ENCODE results near the gene MAP2K2.
A peak's percentile ranks its signal among the peaks of the same experiment; 100 is the strongest.

The MAP2K2 gene

DNA sequence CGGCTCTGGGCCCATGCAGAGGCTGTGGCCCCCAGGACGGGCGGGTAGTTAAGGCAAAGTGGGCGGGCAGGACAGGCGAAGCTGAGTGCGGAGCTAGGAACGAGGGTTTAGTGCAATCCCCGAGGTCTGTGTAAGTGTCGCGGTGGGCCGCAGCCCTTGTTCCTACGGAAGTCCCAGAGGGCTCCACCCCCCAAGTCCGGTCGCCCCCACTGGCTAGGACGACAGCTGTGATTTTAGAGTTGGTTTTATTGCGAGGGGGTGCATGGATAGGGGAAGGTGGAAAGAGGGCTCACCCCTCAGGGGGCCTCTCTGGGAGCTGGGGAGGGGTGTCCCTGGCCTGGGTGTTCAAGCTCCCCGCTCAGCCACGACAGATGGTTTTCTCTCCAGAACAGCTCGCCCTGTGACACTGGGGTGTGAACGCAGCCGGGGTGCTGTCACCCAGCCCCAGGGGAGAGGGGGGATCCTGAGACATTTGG lies 78.9 kb downstream of the MAP2K2 start:
- peaks cover 15% of the 10 kb centered on the region for H3K36me3 ChIP-seq (ENCODE audit: insufficient read depth, low read length)
- no peak for DNase-seq (ENCODE audit: low read depth, low spot score)
- TF ChIP-seq POLR2AphosphoS5 (IDR thresholded peaks at IDR 0.05; ENCODE audit: borderline replicate concordance, low read depth, low read length) (no peak), FOXP2 (optimal IDR thresholded peaks at IDR 0.05; ENCODE audit: control extremely low read depth, extremely low read length, insufficient read depth) (no peak), EZH2 (IDR thresholded peaks at IDR 0.05) (no peak)
- no peak overlapping the region for H3K9ac ChIP-seq (ENCODE audit: insufficient read length)
- H3K9me3 ChIP-seq (ENCODE audit: low read depth, low read length): no peaks in the 10 kb centered on the region
- H3K27ac ChIP-seq: no peak overlapping the region
- H3K4me3 ChIP-seq: no peak overlapping the region

DNA sequence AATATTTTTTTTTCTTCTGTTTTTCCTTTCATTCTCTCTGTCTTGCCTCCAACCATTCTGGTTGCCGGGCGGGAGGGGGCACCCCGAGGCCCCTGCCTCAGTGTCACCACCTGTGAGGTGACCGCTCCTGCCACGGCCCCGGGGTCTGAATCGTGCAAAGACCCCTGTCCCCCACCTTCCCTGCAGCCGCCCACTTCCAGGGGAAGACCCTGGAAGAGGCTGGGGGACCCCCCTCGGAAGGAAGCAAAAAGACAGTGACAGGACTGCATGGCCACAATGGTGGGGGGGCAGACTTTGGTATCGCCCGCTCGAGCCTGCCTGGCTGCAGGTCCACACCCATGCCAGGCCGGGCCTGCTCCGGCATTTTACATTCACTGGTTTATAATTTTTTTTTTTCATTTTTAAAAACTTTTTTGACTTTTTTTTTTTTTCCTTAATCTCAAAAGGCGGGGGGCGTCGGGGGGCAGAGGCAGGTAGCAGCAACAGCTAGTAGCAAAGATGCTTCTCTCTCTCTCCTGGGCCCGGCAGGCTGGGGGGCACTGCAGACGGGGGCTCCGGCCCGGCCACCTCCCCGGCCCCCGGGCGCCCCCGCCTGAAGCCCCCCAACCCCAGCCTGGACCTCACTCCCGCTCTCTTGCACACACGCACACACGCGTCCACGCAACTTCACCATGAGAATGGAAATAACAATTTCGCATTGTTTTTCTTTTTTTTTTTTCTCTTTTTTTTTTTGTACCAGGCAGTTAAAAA lies 79.8 kb downstream of the MAP2K2 start:
- no peak for DNase-seq (ENCODE audit: low read depth, low spot score)
- TF ChIP-seq POLR2AphosphoS5 (IDR thresholded peaks at IDR 0.05; ENCODE audit: borderline replicate concordance, low read depth, low read length): no peak
- 0 out of 2 replicates have a peak overlapping the region, but pooled peaks have one; percentile 26 for H3K27ac ChIP-seq
- H3K9ac ChIP-seq (ENCODE audit: insufficient read length): no peak overlapping the region
- no peaks in the 10 kb centered on the region for H3K9me3 ChIP-seq (ENCODE audit: low read depth, low read length)
- no peak overlapping the region for H3K4me3 ChIP-seq
- H3K36me3 ChIP-seq (ENCODE audit: insufficient read depth, low read length): peaks cover 15% of the 10 kb centered on the region

DNA sequence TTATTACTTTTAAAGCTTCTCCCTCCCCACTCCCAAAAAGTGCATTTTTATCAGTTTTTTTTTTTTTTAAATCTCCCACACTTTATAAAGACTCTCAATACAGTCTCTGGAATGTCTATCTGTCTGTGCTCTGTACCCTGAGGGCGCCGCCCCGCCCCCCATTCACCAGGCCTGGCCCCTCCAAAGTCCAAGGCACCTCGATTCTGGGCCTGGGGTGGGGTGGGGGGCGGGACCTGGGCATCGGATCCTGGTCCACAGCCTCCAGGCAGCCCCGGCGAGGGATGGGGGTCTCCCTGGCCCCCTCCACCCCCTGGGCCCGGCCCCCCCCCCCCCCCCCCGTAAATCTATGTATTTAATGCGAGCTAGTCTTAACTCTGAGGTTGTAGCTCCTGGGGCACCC lies 80.5 kb downstream of the MAP2K2 start:
- H3K27ac ChIP-seq: no peak overlapping the region
- H3K36me3 ChIP-seq (ENCODE audit: insufficient read depth, low read length): peaks cover 15% of the 10 kb centered on the region
- TF ChIP-seq FOXP2 (optimal IDR thresholded peaks at IDR 0.05; ENCODE audit: control extremely low read depth, extremely low read length, insufficient read depth) (no peak), EZH2 (IDR thresholded peaks at IDR 0.05) (no peak)

DNA sequence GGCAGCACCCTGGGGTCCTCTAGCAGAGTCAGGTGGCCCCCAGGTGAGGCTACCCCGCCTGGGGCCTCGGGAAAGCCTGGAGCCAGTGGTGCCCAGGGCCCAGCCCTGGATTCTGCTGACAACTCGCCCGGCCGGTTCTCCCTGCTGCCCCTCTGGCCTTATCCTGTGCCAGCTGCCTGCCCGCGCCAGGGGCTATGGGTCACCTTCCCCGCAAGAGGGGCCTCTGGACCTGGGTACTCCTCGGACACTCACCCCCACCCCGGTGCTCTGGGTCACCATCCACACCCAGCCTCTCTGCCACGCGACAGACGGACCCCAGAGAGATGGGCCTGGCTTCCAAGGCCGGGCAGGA lies 81.2 kb downstream of the MAP2K2 start:
- DNase-seq (ENCODE audit: low read depth, low spot score): no peak
- no peak overlapping the region for H3K9ac ChIP-seq (ENCODE audit: insufficient read length)
- H3K4me3 ChIP-seq: no peak overlapping the region
- H3K27ac ChIP-seq: no peak overlapping the region
- no peaks in the 10 kb centered on the region for H3K9me3 ChIP-seq (ENCODE audit: low read depth, low read length)
- peaks cover 10% of the 10 kb centered on the region for H3K36me3 ChIP-seq (ENCODE audit: insufficient read depth, low read length)
- no peak for TF ChIP-seq FOXP2 (optimal IDR thresholded peaks at IDR 0.05; ENCODE audit: control extremely low read depth, extremely low read length, insufficient read depth)
- TF ChIP-seq EZH2 (IDR thresholded peaks at IDR 0.05): no peak
- TF ChIP-seq POLR2AphosphoS5 (IDR thresholded peaks at IDR 0.05; ENCODE audit: borderline replicate concordance, low read depth, low read length): no peak

More for the DNA sequence above, 80.5 kb downstream of the MAP2K2 start:
- Histone ChIP-seq H3K9me3 (ENCODE audit: low read depth, low read length) (no peaks in the 10 kb centered on the region), H3K9ac (ENCODE audit: insufficient read length) (no peak overlapping the region), H3K4me3 (no peak overlapping the region)
- DNase-seq (ENCODE audit: low read depth, low spot score): no peak

DNA sequence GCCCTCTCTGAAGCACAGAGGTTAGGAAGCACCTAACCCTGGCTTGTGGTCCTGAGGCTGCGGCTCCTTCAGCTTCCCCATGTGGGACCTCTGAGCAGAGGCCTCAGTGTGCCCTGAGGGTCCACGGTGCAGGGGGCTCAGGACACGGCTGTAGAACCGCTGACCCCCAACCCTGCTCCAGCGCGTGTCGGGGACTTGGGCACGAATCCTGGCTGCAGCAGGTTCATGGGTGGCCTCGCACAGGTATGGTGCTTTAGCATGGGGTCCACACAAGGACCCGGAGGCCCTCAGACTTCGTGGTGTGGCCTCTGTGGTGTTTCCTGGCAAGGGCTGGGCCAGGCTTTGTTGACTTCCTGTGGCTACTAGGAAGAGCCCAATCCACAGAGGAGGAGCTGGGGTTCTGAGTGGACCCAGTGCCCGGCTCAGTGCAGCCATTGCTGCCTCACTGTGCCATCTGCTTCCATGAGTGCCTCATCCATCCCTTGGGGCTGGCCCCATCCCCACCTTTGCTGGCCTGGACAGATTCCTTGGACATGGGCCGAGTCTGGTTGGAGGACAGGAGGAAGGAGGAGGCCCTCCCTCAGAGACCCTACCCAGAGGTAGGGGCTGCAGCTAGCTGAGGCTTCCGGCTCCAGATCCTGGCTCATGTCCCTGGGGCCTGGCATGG lies 81.7 kb downstream of the MAP2K2 start:
- no peaks in the 10 kb centered on the region for H3K9me3 ChIP-seq (ENCODE audit: low read depth, low read length)

More for the DNA sequence above, 81.7 kb downstream of the MAP2K2 start:
- DNase-seq (ENCODE audit: low read depth, low spot score): no peak
- Histone ChIP-seq H3K4me3 (no peak overlapping the region), H3K36me3 (ENCODE audit: insufficient read depth, low read length) (peaks cover 13% of the 10 kb centered on the region), H3K9ac (ENCODE audit: insufficient read length) (no peak overlapping the region), H3K27ac (no peak overlapping the region)
- TF ChIP-seq POLR2AphosphoS5 (IDR thresholded peaks at IDR 0.05; ENCODE audit: borderline replicate concordance, low read depth, low read length) (no peak), FOXP2 (optimal IDR thresholded peaks at IDR 0.05; ENCODE audit: control extremely low read depth, extremely low read length, insufficient read depth) (no peak), EZH2 (IDR thresholded peaks at IDR 0.05) (no peak)

Data from SK-N-MC (cell line).